Measurements from ENCODE around the gene MPP3. TPM values are rescaled to one million over a fixed set of nuclear protein-coding genes. Genes with fewer than 3 reads are reported as not detected.

The MPP3 gene
- total RNA-seq, 2 experiments from 2014 or later = not detected

GRCh38 chr17:43878260-43879175 lies 45.6 kb upstream of the MPP3 start:
- H3K9me3 ChIP-seq (ENCODE audit: low read length) = no peaks in the 10 kb centered on the region
- H3K79me2 ChIP-seq (ENCODE audit: insufficient read depth, low read depth, low read length) = no peaks in the 10 kb centered on the region
- POLR2A ChIA-PET = interaction anchor here (0.6 kb wide), 1 partner anchor 244 kb away, joined by 3 read pairs; no protein-coding TSS in a partner anchor
- no peaks in the 10 kb centered on the region for H3K36me3 ChIP-seq (ENCODE audit: insufficient read depth, low read length)
- intact Hi-C loops (cut with micrococcal nuclease; ENCODE audit: unreplicated experiment) = no loop called here
- no peak overlapping the region for H3K4me2 ChIP-seq (ENCODE audit: low read length)
- H3K27ac ChIP-seq (ENCODE audit: low read depth, low read length, poor library complexity, severe bottlenecking) = no peak overlapping the region
- peak; percentile 54 for DNase-seq (ENCODE audit: low spot score)
- no peaks in the 10 kb centered on the region for H4K20me1 ChIP-seq (ENCODE audit: insufficient read depth, low read length)
- BruUV-seq (replicated peaks) = no TSS peak
- no peak overlapping the region for H3K4me3 ChIP-seq (ENCODE audit: low read depth, low read length, poor library complexity, severe bottlenecking)
- peak; percentile 87 for TF ChIP-seq CTCF (conservative IDR thresholded peaks at IDR 0.05; ENCODE audit: low read length)
- no peak for TF ChIP-seq EZH2phosphoT487 (IDR thresholded peaks at IDR 0.05; ENCODE audit: borderline replicate concordance, low read depth, low read length)
- H3K4me1 ChIP-seq (ENCODE audit: insufficient read depth, low read length, poor library complexity, severe bottlenecking) = no peaks in the 10 kb centered on the region
- no peaks in the 10 kb centered on the region for H3K9me2 ChIP-seq (ENCODE audit: insufficient read depth, low read length)
- CTCF ChIA-PET (ENCODE audit: unreplicated experiment) = interaction anchor here (0.5 kb wide), 1 partner anchor 40 kb away, joined by 3 read pairs; no protein-coding TSS in a partner anchor
- no peak overlapping the region for H2AFZ ChIP-seq (ENCODE audit: low read length)

GRCh38 chr17:43877451-43878155 lies 44.7 kb upstream of the MPP3 start:
- Histone ChIP-seq H3K9me3 (ENCODE audit: low read length) (no peaks in the 10 kb centered on the region), H3K79me2 (ENCODE audit: insufficient read depth, low read depth, low read length) (no peaks in the 10 kb centered on the region), H3K36me3 (ENCODE audit: insufficient read depth, low read length) (no peaks in the 10 kb centered on the region), H3K4me1 (ENCODE audit: insufficient read depth, low read length, poor library complexity, severe bottlenecking) (no peaks in the 10 kb centered on the region), H3K4me3 (ENCODE audit: low read depth, low read length, poor library complexity, severe bottlenecking) (no peak overlapping the region), H3K4me2 (ENCODE audit: low read length) (no peak overlapping the region), H3K9me2 (ENCODE audit: insufficient read depth, low read length) (no peaks in the 10 kb centered on the region), H2AFZ (ENCODE audit: low read length) (no peak overlapping the region), H3K27ac (ENCODE audit: low read depth, low read length, poor library complexity, severe bottlenecking) (no peak overlapping the region), H4K20me1 (ENCODE audit: insufficient read depth, low read length) (no peaks in the 10 kb centered on the region)
- no TSS peak for BruUV-seq (replicated peaks)
- intact Hi-C loops (cut with micrococcal nuclease; ENCODE audit: unreplicated experiment) = no loop called here
- TF ChIP-seq CTCF (conservative IDR thresholded peaks at IDR 0.05; ENCODE audit: low read length) (no peak), EZH2phosphoT487 (IDR thresholded peaks at IDR 0.05; ENCODE audit: borderline replicate concordance, low read depth, low read length) (no peak)
- POLR2A ChIA-PET = interaction anchor here (0.6 kb wide), 2 partner anchors 156 to 245 kb away, joined by 3 to 4 read pairs; no protein-coding TSS in a partner anchor
- CTCF ChIA-PET (ENCODE audit: unreplicated experiment) = interaction anchor here (0.5 to 0.6 kb wide), 2 partner anchors 39 to 47 kb away, joined by 3 read pairs; no protein-coding TSS in a partner anchor
- DNase-seq (ENCODE audit: low spot score) = no peak
